Measurements from ENCODE around the gene STPG2.

STPG2 gene

DNA sequence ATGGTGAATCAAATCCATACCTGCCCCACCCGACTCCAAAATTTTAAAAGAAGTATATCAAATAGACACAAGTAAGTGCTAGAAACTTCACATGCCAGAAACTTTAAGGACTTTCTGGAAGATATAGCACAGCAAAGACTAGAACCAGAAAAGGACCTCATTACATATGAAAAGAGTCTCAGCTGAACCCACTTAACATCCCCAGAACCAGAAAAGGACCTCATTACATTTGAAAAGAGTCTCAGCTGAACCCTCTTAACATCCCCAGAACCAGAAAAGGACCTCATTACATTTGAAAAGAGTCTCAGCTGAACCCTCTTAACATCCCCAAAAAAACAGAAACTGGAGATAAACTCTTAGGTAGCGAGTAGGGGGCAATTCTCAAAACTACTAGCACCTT, 32.3 kb downstream of the STPG2 start:
- no peak for DNase-seq
- H3K79me2 ChIP-seq (ENCODE audit: low read length): no peaks in the 10 kb centered on the region
- no peak overlapping the region for H2AFZ ChIP-seq (ENCODE audit: low read length)
- H3K4me1 ChIP-seq (ENCODE audit: low read length): no peaks in the 10 kb centered on the region
- no peak overlapping the region for H3K27ac ChIP-seq (ENCODE audit: low read length)
- H3K9me2 ChIP-seq (replicated peaks; ENCODE audit: insufficient read depth, low read length): no peaks in the 10 kb centered on the region
- H3F3A ChIP-seq (ENCODE audit: insufficient read depth, low read length): no peaks in the 10 kb centered on the region
- TF ChIP-seq, protein P1, sequence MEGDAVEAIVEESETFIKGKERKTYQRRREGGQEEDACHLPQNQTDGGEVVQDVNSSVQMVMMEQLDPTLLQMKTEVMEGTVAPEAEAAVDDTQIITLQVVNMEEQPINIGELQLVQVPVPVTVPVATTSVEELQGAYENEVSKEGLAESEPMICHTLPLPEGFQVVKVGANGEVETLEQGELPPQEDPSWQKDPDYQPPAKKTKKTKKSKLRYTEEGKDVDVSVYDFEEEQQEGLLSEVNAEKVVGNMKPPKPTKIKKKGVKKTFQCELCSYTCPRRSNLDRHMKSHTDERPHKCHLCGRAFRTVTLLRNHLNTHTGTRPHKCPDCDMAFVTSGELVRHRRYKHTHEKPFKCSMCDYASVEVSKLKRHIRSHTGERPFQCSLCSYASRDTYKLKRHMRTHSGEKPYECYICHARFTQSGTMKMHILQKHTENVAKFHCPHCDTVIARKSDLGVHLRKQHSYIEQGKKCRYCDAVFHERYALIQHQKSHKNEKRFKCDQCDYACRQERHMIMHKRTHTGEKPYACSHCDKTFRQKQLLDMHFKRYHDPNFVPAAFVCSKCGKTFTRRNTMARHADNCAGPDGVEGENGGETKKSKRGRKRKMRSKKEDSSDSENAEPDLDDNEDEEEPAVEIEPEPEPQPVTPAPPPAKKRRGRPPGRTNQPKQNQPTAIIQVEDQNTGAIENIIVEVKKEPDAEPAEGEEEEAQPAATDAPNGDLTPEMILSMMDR (IDR thresholded peaks at IDR 0.05; ENCODE audit: low read length): no peak
- no peak for TF ChIP-seq EZH2 (optimal IDR thresholded peaks at IDR 0.05; ENCODE audit: low read depth, low read length)
- TF ChIP-seq EZH2phosphoT487 (IDR thresholded peaks at IDR 0.05; ENCODE audit: low read length): no peak
- no peaks in the 10 kb centered on the region for H3K9me3 ChIP-seq (replicated peaks; ENCODE audit: insufficient read depth, low read length)
- no peak overlapping the region for H3K9ac ChIP-seq (ENCODE audit: low read length)
- no peaks in the 10 kb centered on the region for H4K20me1 ChIP-seq (ENCODE audit: insufficient read depth, low read length)
- H3K4me3 ChIP-seq (ENCODE audit: low read length): no peak overlapping the region
- no peak overlapping the region for H3K4me2 ChIP-seq (ENCODE audit: low read depth, low read length)
- no peaks in the 10 kb centered on the region for H3K36me3 ChIP-seq (replicated peaks; ENCODE audit: insufficient read depth, low read length)
- H3K27me3 ChIP-seq (replicated peaks; ENCODE audit: insufficient read depth, low read length): no peaks in the 10 kb centered on the region

DNA sequence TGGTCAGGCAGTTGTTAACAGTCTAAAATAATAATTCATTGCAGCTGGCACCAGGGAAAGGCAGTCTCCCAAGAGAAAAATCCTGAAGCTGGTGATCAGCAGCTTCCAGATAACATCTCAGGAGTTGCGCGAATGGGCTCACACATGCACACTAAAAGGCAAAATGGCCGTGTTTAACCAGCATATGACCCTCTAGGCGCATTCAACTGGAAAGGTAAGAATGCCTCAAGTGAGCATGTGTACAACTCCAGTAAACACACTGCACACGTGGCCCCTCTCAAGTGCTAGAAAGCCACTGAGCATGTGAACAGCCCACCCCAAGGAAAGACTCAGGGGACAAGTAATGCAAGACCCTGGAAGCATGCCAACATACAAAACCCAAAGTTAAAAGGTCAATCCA, 33.1 kb downstream of the STPG2 start:
- H3K27me3 ChIP-seq (replicated peaks; ENCODE audit: insufficient read depth, low read length): no peaks in the 10 kb centered on the region
- no peaks in the 10 kb centered on the region for H3K79me2 ChIP-seq (ENCODE audit: low read length)
- H3K9me3 ChIP-seq (replicated peaks; ENCODE audit: insufficient read depth, low read length): no peaks in the 10 kb centered on the region
- no peak overlapping the region for H2AFZ ChIP-seq (ENCODE audit: low read length)
- H3K36me3 ChIP-seq (replicated peaks; ENCODE audit: insufficient read depth, low read length): no peaks in the 10 kb centered on the region
- no peak overlapping the region for H3K4me2 ChIP-seq (ENCODE audit: low read depth, low read length)
- no peak overlapping the region for H3K4me3 ChIP-seq (ENCODE audit: low read length)
- TF ChIP-seq EZH2 (optimal IDR thresholded peaks at IDR 0.05; ENCODE audit: low read depth, low read length): no peak
- TF ChIP-seq, protein P1 (IDR thresholded peaks at IDR 0.05; ENCODE audit: low read length): no peak
- TF ChIP-seq EZH2phosphoT487 (IDR thresholded peaks at IDR 0.05; ENCODE audit: low read length): no peak
- DNase-seq: no peak
- H3K9ac ChIP-seq (ENCODE audit: low read length): no peak overlapping the region
- H3K9me2 ChIP-seq (replicated peaks; ENCODE audit: insufficient read depth, low read length): no peaks in the 10 kb centered on the region
- no peaks in the 10 kb centered on the region for H3F3A ChIP-seq (ENCODE audit: insufficient read depth, low read length)
- H4K20me1 ChIP-seq (ENCODE audit: insufficient read depth, low read length): no peaks in the 10 kb centered on the region
- no peak overlapping the region for H3K27ac ChIP-seq (ENCODE audit: low read length)
- no peaks in the 10 kb centered on the region for H3K4me1 ChIP-seq (ENCODE audit: low read length)

DNA sequence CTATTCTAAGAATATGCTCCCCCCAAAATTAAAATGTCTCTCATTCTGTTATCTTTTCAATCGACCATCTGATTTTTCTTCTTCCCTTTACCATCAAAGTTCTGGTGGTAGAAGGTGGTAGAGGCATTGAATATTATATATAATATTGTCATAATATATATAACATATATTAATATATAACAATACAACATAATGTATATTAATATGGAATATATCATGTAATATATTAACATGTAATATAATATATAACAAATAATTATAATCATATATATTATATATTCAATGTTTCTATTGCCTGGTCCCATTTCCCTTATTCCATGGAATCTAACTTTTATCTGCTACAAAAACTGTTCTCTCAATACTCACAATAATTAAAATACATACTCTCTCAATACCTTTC, 40.6 kb downstream of the STPG2 start:
- H3K27ac ChIP-seq (ENCODE audit: low read length): no peak overlapping the region
- H3F3A ChIP-seq (ENCODE audit: insufficient read depth, low read length): no peaks in the 10 kb centered on the region
- no peaks in the 10 kb centered on the region for H3K79me2 ChIP-seq (ENCODE audit: low read length)
- no peak overlapping the region for H3K4me2 ChIP-seq (ENCODE audit: low read depth, low read length)
- no peak for TF ChIP-seq EZH2 (optimal IDR thresholded peaks at IDR 0.05; ENCODE audit: low read depth, low read length)
- TF ChIP-seq EZH2phosphoT487 (IDR thresholded peaks at IDR 0.05; ENCODE audit: low read length): no peak
- no peaks in the 10 kb centered on the region for H3K36me3 ChIP-seq (replicated peaks; ENCODE audit: insufficient read depth, low read length)
- H2AFZ ChIP-seq (ENCODE audit: low read length): no peak overlapping the region
- H3K9me2 ChIP-seq (replicated peaks; ENCODE audit: insufficient read depth, low read length): no peaks in the 10 kb centered on the region
- H3K4me1 ChIP-seq (ENCODE audit: low read length): no peaks in the 10 kb centered on the region
- H3K4me3 ChIP-seq (ENCODE audit: low read length): no peak overlapping the region
- H3K27me3 ChIP-seq (replicated peaks; ENCODE audit: insufficient read depth, low read length): no peaks in the 10 kb centered on the region
- no peak for DNase-seq
- no peaks in the 10 kb centered on the region for H3K9me3 ChIP-seq (replicated peaks; ENCODE audit: insufficient read depth, low read length)
- no peak overlapping the region for H3K9ac ChIP-seq (ENCODE audit: low read length)
- no peaks in the 10 kb centered on the region for H4K20me1 ChIP-seq (ENCODE audit: insufficient read depth, low read length)

DNA sequence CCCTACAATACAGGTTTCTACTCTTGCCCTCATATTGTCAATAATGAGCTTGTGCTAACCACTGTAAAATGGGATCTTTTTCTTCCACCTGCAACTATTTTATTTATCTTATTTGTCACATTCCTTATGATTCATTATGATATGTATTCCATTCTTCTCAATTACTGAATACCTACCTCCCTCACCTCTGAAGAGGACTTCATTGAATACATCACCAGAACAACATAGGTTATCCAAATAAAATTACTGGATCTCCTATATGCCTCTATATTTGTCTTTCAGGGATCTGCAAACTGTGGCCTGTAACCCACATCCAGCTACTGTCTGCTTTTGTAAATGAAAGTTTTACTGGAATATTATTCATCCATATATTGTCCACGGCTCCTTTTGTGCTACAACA, 41.3 kb downstream of the STPG2 start:
- Histone ChIP-seq H3F3A (ENCODE audit: insufficient read depth, low read length) (no peaks in the 10 kb centered on the region), H3K4me1 (ENCODE audit: low read length) (no peaks in the 10 kb centered on the region), H3K4me2 (ENCODE audit: low read depth, low read length) (no peak overlapping the region), H3K9me2 (replicated peaks; ENCODE audit: insufficient read depth, low read length) (no peaks in the 10 kb centered on the region), H3K9me3 (replicated peaks; ENCODE audit: insufficient read depth, low read length) (no peaks in the 10 kb centered on the region), H3K4me3 (ENCODE audit: low read length) (no peak overlapping the region), H3K36me3 (replicated peaks; ENCODE audit: insufficient read depth, low read length) (no peaks in the 10 kb centered on the region), H3K79me2 (ENCODE audit: low read length) (no peaks in the 10 kb centered on the region), H3K27me3 (replicated peaks; ENCODE audit: insufficient read depth, low read length) (no peaks in the 10 kb centered on the region), H3K27ac (ENCODE audit: low read length) (no peak overlapping the region), H2AFZ (ENCODE audit: low read length) (no peak overlapping the region), H3K9ac (ENCODE audit: low read length) (no peak overlapping the region), H4K20me1 (ENCODE audit: insufficient read depth, low read length) (no peaks in the 10 kb centered on the region)
- TF ChIP-seq EZH2phosphoT487 (IDR thresholded peaks at IDR 0.05; ENCODE audit: low read length) (no peak), EZH2 (optimal IDR thresholded peaks at IDR 0.05; ENCODE audit: low read depth, low read length) (no peak)
- TF ChIP-seq, protein P1 (IDR thresholded peaks at IDR 0.05; ENCODE audit: low read length): no peak
- DNase-seq: no peak
